Left renal cortex interstitium (tissue), 4 donors: ENCODE data around the gene CFAP90. TPM values are rescaled to one million over a fixed set of nuclear protein-coding genes. Genes with fewer than 3 reads are reported as not detected.

ENCODE experiments used
- DNase-seq, 4 donors: peaks; one replicate each; pipeline ENCODE4 v3.0.0-alpha.2; 2013; ENCODE audit warnings: low read depth in 4 of 4, low spot score in 2 of 4, missing footprints in 1 of 4
- polyA plus RNA-seq, 4 donors: library from polyadenylated mRNA; unstranded; fragments of 120-200 nt; gene quantifications; one replicate each; pipeline ENCODE4 v1.2.1, GENCODE V29; 2013; ENCODE audit not compliant: insufficient read length in 4 of 4

The CFAP90 gene
- polyA plus RNA-seq, 4 donors = 4.8 to 7.9 (median 6.3) TPM

DNA sequence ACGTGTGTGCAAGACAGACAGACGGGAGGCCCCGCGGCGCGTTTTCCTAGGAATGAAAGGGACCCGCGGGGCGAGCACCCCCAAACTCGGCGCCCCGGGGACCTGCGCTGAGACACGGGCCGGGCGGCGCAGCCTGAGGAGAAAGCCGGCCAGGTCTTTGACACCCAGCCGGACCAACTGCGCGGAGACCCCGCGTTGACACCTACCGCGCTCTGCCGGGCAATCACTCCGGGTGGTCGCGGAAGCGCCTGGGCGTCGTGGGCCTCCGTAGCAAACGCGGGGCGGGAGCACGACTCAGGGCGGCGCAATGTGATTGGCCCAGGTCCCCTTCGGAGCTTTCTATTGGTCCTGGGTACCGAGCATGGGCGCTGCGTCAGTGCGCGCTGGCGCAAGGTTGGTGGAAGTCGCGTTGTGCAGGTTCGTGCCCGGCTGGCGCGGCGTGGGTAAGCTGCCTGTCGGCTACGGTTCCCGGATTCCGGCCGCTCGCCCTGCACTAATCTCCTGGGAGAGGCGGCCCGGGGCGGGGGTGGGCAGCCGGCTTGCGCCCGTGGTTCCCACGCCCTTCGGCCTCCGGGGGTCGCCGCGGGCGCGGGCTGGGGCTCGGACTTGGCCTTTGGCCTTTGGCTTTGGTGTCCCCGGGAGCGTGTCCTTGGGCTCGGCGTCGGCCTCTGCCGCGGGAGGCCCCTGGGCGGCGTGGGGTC, 18.0 kb upstream of the CFAP90 start, which contains the start of the genes FASTKD3 and MTRR:
Gene FASTKD3 (minus strand): TSS at position 259 of the 701 bp plus-strand sequence. CDS start 948 bp downstream, outside the sequence.
Gene MTRR (plus strand): TSS at position 376 of the 701 bp plus-strand sequence. CDS start 1,647 bp downstream, outside the sequence.
- peak in 3 of 4 donors; percentile 68 to 90 (median 83) for DNase-seq

DNA sequence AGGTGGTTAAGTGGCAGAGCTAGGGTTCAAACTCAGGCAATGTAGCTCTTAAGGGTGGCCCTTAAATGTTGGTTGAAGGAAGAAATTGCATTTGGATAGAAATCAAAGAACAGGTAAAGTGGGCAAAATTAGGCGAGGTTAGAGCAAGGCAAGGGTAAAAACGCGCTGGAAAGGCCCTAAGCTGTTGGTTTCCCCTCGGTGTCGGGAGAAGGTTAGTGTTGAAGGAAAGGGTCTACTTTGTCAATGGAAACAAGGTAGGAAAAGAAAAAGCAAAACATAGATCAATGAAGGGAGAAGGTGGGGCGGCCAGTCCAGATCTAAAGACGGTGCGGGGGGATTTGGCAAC, 17.5 kb upstream of the CFAP90 start:
- DNase-seq = no peak

DNA sequence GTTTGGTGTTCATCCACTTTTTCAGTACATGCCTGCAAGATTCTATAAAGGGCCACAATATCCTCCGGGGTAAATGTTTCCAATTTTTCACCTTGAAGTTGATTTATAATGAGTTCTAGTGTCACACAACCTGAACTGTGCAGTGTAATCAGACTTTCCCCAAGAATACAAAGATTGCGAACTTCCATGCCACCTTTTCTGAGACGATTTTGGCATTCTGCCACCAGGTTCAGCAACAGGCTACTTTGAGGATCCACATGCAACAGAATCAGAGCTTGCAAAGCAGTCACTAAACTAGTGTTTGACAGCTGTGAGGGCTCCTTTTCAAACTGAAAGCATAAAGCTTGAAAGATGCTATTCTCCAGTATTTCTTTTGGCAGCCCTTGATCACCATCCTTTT, 16.3 kb upstream of the CFAP90 start:
- no peak for DNase-seq

DNA sequence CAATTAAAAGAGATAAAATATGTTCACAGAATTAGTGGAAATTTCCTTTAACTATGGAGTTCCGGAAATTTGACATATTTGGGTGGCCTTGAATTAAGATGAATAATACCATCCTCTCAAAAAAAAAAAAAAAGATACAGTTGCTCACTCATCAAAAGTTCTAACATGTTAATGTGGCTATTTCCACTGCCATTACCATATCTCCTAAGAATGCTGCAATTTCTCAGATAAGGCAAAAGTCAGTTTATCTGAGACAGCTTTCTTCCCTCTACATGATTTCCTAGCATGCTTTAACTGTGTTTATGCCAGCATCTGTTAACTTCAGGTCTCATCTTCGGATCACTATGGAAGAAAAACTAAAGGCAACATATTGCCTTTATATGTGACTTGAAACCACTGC, 15.3 kb upstream of the CFAP90 start:
- DNase-seq = no peak

DNA sequence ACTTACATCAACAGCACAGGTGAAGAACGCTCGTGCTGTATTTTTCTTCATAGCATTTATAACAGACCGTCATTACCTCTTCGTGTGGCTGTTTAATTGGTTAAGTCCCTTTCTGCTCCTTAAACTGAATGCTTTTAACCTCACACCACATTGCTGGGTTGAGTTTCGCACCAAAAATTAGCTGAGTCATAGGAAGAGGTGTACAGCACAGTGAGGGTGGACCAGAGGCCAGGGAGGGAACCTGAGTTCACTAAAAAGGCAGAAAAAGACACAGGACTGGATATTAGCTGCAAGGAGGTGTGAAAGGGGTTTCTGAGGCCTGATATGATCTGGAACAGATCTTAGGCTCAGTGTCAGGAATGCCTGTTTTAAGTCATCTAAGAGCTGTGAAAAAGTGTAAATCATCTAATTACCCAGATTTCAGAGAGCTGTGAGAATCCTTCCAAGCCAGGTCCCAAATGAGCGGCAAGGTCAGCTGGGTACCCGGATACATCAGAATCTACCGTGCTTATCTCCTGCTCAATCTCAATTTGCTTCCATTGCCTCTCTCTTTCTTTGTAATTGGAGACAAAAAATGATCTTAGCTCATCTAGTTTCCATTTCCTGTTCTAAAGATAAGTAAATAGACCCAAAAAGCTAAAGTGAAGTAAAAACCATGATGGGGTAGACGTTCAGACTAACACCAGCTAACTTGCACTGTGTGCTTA, 7.1 kb upstream of the CFAP90 start:
- no peak for DNase-seq

DNA sequence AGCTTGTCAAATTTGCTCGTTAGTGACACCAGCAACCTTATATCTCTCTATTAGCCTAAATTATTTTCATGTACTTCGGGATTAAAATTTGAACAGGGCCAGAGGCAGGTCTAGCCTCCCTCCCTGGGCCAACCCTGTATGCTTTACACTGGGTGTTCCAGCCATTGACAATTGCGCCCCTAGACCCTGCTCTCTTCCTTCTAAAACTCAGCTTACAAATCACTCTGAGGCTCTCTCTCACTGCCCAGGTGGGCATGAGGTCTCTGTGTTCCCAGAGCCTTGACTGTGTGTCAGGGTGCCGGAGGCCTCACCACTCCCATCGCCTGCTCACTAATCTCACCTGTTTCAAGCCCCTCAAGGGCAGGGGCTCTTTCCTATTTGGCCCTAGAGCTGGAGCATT, 6.4 kb upstream of the CFAP90 start:
- DNase-seq = no peak

DNA sequence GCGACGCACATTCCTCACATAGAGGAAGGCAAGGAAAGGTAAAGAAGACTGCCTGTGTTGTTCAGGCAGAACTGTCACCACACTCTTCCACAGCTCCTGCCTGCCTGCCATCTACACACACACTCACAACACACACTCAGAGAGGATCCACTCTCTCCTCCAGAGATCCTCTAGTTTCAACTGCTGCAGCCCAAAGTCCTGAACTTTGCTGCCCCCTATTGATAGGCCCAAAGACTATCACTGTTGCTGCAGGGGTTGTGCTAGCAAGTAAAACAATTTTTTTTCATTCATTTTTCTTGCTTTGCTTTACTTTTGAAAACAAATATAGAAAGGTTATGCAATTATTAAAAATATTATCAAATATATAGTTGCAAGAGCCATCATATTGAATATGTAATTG, 5.9 kb upstream of the CFAP90 start:
- DNase-seq = no peak

DNA sequence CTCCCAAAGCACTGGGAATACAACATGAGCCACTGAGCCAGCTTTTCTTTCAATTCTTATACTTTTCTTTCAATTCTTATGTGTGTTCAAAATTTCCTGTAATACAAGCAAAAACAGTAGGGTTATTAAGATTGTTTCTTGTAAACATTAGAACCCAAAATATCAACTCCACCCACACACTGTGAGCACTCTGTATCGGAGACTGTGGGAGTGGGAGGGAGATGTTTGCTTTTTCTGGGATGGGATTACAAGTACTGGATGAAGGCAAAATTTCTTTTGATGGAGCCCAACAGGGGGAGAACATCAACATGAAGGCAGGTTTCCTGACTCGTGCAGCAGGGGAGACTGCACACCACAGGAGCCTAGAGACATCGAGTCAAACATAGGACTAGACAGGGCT, 4.7 kb upstream of the CFAP90 start:
- DNase-seq = no peak

DNA sequence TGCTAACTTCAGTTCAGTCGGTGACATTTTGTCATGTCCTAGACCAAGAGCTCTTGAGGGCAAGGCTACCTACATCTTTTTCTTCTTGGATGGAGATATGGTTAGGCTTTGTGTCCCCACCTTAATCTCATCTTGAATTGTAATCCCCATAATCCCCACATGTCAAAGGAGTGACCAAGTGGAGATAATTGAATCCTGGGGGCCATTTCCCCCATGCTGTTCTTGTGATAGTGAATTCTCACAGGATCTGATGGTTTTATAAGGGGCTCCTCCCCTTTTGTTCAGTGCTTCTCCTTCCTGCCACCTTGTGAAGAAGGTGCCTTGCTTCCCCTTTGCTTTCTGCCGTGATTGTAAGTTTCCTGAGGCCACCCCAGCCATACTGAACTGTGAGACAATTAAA, 2.1 kb upstream of the CFAP90 start:
- no peak for DNase-seq

DNA sequence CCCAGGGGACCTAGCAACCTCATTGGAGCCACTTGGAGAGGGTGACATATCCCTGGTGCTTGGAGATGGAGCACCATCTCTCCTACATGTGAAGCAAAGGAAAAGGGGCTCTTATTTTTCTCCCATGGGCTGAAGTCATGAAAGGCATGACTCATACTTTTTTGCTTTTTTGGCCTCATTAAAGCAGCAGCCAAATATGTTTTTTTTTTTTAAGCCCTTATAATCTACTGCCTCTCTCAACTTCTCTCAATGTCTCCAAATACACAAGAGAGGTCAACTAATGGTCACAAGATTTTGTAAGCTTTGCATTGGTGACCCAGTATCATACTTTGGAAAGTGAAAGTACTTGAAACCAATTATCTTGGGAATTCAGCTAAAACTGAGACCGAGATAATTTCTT, 1.6 kb upstream of the CFAP90 start:
- no peak for DNase-seq

DNA sequence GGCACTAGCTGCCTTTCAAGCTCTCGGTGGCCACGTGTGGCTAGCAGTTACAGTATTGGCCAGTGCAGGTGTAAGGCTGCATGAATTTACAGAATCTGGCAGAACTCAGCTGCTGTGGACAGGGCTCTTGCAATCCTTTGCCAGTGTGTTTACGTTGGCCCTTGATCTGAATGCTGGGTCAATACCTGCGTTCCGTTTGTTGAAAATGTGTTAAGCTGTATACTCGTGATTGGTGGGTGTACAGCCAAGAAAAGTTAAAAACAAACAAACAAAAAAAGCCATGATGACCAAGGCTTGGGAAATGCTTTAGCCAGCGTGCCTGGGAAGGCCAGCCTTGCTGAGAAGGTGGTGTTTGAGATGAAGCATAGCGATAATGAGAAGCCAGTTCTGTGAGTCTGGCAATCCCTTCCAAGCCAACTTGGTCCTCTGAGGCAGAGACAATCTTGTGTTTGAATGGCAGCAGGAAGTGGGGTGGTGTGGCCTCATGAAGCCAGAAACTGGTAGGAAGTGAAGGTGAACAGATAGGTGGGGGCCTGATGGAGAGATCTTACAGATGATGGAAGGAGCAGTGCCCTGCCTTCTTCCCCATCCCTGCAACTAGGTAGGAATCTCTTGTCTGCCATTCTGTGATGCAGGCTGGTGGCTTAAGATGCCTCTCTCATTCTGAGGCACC, 820 bp upstream of the CFAP90 start:
- DNase-seq = no peak

DNA sequence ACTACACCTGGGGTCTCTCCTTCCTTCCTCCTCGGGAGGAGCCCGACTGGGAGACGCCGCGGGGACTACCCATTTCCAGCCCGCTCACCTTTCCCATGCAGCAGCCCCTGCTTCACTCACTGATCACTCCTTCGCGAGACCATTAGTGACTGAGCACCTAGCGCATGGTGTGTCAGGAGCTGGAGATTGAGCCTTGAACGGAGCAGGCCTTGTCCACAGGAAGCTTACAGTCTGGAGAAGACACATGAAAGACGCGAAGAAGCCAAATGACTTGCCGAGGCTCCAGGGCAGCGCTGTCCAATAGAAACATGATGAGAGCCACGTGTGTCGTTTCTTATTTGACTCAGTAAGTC, 283 bp upstream of the CFAP90 start:
- no peak for DNase-seq

DNA sequence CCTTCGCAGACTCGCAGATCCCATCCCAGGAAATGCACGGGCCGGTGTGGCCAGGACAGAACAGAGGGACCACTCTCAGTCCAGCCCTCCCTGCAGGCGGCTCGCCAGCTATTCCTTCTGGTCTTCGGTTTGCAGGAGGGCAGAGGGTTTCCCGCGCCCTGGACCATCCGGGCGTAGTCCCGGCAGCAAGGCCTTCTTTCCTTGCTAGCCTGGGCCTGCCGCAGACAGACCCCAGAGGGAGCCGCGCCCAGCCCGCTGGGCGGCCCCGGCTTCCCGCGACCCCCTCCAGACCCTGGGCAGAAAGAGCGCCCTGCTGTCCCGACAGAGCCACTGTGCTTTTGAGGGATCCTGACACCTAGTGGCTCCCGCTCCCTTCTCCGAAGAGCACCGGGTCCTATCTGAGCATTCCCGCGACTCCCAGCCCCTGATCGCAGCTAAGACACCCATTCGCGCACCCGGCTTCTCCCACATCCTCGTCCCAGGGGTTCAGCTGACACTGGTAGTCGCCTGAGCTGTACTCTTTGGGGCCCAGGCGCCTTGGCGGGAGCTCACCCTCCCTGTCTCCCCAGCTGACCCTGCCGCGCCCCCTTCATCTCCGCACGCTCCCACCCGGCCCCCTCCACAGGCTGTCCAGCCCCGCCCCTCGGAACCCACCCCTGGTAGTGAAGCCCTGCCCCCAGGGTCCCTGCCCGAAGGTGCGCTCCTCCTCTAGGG, 1.1 kb downstream of the CFAP90 start:
- peak in 1 of 4 donors; percentile 31 for DNase-seq

DNA sequence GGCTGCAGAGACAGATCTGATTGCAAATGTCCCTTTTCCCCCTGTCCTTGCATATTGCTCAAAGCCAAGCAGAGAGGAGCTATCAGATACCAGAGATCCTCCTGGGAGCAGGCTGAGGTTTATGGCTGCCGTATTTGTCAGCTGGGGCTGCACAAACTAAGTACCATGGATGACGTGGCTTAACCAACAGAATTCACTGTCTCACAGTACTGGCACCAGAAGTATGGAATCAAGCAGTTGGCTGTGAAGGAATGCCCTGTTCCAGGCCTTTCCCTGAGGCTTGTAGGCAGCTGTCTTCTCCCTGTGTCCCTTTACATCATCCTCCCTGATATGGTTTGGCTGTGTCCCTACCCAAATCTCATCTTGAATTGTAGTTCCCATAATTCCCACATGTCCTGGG, 2.6 kb downstream of the CFAP90 start:
- no peak for DNase-seq

DNA sequence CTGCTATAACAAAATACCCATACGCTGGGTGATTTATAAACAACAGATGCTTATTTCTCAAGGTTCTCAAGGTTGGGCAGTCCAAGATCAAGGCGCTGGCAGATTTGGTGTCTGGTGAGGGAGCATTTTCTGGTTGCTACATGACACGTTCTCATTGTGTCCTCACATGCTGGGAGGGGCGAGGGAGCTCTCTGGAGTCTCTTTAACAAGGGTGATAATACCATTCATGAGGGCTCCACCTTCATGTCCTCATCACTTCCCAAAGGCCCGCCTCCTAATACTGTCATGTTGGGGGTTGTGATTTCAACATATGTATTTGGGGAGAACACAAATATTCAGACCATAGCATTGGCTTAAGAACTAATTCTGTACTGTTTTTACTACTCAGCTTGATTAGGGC, 4.6 kb downstream of the CFAP90 start:
- no peak for DNase-seq

DNA sequence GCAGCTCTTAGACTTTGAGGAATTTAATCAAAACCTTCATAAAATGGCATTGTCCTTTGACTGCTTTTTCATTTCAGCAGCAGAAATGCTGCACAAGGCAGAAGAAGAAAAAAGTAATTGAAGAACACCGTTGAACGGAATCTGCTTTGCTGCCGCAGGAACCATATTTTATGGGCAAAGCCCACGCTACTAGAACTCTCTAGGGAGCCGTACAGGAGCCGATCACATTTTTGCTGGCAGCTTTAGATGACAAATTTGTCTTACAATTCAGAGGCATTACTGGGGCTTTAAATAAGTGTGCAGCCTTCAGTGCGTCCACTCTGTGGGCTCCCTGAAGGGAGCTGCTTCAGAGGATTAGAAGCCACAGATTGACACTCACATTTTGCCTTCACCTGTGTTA, 5.4 kb downstream of the CFAP90 start:
- no peak for DNase-seq

DNA sequence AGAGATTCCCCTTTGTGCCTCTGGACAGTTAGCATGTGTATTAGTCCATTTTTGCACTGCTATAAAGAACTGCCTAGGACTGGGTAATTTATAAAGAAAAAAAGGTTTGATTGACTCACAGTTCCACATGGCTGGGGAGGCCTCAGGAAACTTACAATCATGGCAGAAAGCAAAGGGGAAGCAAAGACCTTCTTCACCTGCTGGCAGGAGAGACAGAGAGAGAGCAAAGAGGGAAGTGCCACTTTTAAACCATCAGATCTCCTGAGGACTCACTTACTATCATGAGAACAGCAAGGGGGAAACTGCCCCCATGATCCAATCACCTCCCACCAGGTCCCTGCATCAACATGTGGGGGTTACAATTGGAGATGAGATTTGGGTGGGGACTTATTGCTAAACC, 6.0 kb downstream of the CFAP90 start:
- DNase-seq = no peak

DNA sequence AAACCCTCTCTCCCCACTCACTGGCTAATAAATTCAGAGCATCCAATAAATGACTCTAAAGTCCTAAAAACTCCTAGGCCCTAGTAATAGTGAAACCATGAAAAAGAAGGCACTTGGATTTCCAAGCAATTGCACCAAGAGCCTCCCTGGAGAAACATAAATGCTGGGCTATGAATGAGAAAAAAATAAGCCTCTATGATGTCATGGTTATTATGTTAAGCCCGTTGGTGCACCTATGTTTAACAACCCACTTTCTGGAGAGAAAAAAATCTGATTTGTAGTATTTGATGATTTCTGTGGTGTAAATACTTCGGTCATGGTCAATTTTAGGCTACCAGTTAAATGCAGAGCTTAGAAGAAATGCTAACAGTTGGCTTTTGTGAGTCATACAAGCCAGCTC, 8.4 kb downstream of the CFAP90 start:
- DNase-seq = no peak

DNA sequence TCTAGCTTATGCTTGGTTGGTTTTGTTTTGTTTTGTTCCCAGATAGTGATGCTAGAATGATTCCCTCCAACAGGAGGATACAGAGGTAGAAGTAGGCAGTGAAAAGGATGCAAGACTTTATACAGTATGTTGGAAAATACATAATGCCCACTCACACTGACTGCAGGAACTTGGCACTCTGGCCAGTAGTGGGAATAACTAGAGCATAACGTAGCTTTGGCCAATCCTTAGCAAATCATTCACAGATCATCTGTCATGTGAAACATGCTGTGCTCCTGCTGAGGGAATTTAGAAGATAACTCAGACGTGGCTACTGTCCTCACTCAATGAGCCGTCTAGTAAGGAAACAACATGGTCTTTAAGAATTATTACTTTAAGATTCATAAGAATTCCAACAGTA, 13.5 kb downstream of the CFAP90 start:
- peak in 1 of 4 donors; percentile 27 for DNase-seq

DNA sequence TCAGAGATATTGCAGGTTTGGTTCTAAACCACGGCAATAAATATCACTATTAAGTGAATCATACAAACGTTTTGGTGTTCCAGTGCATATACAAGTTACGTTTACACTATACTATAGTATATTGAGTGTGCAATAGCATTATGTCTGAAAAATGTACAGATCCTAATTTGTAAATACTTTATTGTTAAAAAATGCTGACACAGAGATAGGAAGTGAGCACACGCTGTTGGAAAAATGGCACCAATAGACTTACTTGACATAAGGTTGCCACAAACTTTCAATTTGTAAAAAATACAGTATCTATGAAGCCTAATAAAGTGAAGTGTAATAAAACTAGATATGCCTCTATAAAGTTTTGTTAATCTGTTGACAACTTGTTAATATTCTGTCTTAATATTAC, 16.0 kb downstream of the CFAP90 start:
- DNase-seq = no peak

DNA sequence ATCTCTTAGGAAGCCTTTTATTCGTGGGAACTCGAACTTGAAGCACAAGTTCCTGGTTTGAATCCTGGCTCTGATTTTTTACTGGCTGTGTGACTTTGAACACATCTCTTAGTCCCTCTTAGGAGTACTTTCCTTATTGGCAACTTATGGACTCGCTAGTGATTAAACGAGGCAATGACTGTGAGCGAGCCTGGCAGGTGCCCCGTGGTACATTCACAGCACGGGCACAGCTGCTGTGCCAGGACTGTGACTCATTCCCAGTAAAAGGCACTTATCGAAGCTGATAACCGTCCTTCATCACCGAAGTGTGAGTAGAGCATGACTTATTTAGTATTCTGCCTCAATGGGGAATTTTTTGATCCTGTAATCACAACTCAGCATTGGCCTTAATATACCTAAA, 22.7 kb downstream of the CFAP90 start:
- no peak for DNase-seq
